ENCODE results near the gene MYL12A.
"Not testable (repeated sequence)": the region's sequence is repeated elsewhere in the genome, so short reads cannot be mapped to it uniquely, and the experiment has no call there.

MYL12A gene

DNA sequence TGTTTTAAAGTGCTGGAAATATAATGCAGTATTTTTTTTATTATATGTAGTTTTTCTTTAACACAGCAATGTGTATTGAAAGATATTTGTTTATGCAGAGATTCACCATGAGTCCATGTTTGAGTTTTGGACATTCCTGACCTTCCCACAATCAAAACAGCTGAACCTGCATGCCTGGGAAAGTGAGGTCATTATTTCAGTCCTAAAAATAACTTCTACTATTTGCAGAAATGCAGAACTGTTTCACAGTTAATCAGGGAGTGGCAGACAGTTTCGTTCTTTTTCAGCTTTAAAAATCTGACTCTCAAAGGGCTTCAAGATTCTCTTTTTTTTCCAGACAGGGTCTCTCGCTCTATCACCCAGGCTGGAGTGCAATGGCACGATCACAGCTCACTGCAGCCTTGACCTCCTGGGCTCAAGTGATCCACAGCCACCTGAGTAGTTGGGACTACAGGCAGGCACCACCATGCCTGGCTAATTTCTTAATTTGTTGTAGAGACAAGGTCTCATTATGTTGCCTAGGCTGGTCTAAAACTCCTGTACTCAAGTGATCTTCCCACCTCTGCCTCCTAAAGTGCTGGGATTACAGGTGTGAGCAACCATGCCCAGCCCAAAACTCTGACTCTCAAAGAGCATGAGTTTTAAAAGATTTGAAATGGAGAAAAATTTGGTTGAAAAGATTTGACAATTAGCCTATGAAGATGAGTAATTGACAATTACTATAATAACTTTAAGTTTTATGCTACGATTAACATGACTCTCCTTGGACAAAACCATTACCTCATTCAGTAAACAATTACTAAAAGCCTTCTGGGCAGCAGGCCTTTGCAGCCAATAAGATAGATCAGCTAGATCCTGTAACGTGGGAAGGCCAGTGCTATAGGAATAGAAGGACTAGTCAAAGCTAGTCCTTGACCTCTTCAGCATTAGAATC is 9.4 kb downstream of the MYL12A start:
- DNase-seq: no peak

DNA sequence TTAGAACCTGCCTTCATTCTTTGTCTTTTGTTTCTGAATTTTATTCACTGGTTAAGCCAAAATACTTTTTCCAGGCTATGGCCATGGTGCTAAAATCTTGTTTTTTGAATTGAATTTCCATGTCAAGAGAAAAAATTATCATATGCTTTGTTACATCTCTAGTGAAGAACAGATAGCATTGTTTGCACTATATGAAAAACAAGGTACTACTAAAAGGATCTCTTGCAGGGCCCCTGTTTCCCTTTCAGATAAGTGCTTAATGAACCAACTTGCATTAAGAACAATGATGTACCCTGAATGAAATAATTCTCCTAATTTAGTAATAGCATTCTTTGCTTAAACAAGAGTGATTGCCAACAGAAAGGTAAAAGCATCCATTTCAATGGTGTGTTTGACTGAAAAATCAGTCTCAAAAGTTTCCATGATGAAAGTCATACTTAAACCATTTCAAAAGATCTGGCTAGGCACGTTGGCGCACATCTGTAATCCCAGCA is 10.1 kb downstream of the MYL12A start:
- no peak for DNase-seq

GRCh38 chr18:3260995-3261372 is 13.4 kb downstream of the MYL12A start:
- DNase-seq: no peak

- peak; percentile 76 for DNase-seq
Measured at GRCh38 chr18:3261373-3262233, 14.0 kb downstream of the MYL12A start, which contains the start of gene MYL12B. Gene MYL12B (plus strand): TSS chr18:3262133. CDS start chr18:3272899, 10,766 bp downstream.

DNA sequence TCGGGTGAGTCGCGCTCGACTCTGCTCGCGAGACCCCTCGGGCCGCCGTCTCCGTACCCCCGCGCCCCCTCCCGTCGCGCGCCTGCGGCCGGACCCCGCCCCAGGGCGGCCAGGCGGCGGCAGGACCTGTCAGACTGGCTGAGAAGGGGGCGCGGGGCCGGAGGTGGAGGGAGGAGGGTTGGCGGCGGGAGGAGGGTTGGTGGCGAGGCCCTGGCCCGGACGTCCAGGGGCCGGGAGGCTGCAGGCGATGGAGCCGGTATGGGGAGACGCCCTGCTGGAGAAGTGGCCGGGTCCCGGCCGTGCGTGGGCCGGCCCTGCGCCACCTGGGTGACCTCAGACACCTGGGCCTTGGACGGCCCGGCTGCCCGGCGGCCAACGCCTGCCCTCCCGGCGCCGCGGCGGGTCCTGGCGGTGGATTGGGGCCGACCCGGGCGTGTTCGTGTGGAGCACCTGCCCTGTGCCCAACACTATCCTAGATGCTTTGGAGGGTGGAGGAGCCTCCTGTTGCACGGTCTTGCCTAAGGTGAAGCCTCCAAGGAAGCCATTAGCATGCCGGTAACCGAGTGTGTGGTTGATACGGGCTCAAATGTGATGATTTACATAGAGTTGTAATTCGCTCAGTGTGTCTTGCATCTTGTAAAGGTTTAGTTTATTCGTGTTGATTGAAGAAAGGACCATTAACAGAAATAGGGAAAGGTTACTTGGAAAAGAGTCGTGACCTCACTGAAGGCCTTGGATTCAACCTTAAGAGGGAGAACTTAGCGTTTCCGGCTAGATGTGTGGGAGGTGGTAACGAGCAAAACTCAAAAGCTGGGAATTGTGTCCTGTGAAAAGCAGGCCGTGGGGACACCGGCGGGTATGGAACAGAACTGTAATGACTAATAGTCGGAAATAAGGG is 14.9 kb downstream of the MYL12A start:
- peak; percentile 37 for DNase-seq

DNA sequence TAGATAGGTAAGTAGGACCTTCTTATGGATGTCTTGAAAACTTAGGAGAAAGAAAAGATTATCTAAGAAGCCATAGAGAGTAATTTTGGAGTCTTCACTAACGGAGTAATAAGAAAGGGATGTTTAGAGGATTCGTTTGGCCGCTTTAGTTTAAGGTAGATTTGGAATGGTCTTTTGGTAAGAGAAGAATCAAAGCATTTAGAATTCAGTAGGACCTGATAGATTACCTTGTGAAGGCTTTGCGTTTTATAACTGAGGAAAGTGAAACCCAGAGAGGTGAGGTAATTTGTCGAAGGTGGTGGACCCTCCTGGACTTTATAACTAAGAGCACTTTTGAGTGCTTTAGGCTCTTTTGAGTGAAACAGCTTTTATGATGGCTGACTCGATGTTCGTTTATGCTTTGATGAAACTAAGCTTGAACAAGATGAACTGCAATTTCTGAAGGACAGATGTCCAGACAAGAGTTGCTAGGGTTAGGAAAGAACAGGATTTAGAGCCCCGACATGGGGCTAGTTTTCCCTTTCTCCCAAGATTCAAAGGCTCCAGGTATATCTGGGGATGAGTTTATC is 15.6 kb downstream of the MYL12A start:
- DNase-seq: no peak

DNA sequence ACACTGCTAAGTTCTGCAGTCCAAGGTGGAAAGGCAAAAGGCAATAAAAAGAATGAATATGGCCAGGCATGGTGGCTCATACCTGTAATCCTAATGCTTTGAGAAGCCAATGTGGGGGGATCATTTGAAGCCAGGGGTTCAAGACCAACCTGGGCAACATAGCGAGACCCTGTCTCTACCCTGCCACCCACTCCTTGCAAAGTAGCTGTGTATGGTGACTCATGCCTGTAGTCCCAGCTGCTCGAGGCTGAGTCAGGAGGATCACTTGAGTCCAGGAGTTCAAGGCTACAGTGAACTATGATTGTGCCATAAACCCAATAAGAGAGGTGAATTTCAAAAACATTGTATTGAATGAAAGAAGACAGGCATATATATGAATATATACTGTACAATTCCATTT is 16.8 kb downstream of the MYL12A start:
- DNase-seq: no peak

DNA sequence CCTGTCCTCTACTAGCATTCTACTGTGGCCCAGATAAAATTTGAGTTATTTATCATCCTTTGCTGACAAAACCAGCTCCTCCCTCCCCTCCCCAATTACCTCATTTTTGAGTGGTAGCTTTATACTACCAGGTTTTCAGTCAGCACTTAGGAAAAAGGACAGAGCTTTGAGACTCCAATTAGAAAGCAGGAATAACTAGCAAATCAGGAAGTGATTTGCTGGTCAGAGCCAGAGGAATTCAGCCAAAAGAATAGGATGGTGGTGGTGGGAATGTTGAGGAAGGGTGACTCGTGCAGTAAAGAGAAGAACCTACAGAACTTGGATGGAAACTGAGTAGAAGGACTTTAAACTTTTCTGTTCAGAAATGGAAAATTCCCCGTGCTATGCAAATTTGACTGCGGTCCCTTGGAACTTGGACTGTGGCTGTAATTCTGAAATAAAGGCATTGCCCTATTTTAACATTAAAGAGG is 18.0 kb downstream of the MYL12A start:
- DNase-seq: no peak

DNA sequence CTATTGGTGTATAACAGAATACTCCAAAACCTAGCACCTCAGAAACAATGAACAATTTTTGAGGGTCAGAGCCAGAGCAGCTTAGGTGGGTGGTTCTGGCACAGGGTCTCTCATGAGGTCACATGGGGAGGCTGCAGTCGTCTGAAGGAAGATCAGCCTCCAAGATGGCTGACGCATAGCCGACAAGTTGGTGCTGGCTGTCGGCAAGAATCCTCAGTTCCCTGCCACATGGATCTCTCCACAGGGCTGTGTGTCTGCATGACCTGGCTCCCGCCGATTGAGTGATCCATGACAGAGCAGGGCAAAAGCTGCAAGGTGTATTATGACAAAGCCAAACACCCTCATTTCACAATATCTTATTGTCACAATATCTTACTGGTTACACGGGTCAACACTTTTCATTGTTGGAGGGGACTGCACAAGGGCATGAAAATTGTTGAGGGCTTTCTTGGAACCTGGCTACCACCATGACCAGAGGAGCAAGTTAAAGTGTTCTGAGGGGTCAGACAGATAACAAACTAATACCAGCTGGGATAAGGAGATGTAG is 18.5 kb downstream of the MYL12A start:
- DNase-seq: no peak

DNA sequence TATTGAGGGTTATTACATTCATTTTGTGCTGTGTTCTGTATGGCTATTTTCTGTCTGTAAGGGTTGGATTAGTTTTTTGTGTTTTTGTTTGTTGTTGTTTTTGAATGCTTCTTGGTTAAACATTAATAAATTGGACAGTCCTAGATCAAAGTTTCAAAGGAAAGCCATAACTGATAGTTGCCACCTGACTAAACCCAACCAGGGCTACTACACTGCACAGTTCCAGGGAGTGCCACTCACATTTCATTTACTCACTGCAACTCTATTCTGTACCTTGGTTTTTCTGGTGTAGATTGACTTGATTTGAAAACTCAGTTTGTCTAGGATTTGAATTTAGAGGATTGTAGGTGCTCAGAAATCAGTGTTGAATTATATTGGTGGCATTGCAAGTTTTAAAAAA is 20.7 kb downstream of the MYL12A start:
- DNase-seq: no peak

- DNase-seq: no peak
Measured at GRCh38 chr18:3269241-3269913, 21.8 kb downstream of the MYL12A start.

DNA sequence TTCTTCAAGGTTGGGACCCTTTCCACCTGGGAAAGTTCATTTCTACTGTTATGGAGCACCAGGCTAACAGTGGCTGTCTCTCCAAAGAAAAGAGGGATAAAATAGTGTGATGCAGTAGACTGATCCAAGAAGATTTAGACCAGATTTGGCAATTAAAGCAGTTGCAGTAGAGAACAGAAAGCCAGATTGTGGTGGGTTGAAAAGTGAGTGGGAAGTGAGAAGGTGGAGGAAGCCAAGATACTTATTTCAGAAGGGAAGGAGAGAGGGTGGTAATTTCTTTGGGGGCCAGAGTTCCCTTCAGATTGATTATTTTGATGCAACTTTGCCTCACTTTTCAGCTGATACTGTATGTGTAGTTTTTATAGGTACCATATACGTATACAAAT is 22.3 kb downstream of the MYL12A start:
- no peak for DNase-seq

- no peak for DNase-seq
Measured at GRCh38 chr18:3273042-3273441, 25.4 kb downstream of the MYL12A start.

- DNase-seq: not testable (repeated sequence)
Measured at GRCh38 chr18:3277643-3278213, 30.1 kb downstream of the MYL12A start.

- DNase-seq: no peak
Measured at GRCh38 chr18:3279201-3280185, 31.9 kb downstream of the MYL12A start.

DNA sequence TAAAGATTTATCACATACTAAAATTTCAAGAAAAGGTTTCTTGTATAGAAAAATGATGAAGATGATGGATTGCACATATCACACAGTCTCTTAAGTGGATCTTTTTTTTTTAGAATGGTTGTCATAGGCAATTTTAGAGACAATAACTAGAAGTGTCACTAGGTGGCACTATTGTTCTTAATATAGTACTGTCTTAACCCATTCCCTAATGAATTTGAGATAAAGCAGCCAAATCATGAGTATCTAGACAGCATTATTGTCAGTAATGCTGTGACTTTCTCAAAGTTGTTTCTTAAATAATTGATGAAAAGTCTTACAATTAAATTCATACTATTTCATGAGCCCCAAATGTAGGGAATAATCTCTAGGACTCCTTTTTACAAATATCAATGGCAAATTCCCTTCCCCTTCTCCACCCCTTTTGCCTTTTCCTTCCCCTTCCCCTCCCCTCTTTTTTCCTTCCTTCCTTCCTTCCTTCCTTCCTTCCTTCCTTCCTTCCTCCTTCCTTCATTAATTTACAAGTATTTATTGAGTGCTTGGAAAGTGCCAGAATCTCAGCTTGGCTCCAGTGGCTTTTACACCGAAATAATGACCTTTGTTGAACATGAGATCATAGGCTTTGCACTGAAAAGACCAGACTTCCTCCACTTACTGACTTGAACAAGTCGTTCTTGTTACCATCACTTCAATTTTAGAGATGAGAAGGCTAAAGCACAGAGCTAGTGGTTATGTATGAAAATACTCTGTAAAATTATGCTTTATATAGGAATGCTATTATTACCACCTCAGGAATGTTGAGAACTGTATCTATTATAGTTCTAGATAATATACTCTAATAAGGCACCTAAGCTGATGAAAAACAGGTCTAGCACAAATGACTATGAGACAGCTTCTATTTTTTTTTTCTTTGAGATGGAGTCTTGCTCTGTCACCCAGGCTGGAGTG is 34.1 kb downstream of the MYL12A start:
- DNase-seq: no peak

DNA sequence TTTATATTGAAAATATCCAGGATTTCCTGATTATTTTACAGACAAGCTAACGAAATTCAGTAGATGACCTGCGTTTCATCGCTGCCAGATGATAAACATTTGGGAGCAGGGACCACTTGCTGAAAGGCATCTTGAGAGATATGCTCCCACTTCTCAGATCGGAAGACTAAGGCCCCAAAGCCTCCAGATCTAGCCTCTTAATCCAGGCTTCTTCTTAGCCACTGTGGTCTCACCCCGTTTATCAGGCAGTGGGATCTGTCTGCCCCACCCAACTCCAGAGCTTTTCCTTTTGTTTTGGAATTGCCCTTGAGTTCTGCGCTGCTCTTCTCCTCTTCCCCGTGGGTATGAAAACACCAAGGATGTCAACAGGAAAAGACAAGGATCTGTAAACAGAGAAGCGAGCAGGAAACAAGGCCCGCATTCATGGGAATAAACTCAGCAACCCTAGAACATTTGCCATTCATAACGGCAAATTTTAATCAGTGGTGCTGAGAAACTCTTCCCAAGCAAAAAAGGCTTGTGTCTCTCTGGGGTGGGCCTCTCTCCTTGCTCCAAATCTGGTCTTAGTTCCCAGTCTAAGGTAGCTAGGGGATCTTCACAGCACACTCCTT is 35.8 kb downstream of the MYL12A start:
- no peak for DNase-seq

GRCh38 chr18:3283908-3284307 is 36.3 kb downstream of the MYL12A start:
- DNase-seq: no peak
